H1 (cell line): ENCODE results near the gene HOXB7. TPM values are rescaled to one million over a fixed set of nuclear protein-coding genes. Genes with fewer than 3 reads are reported as not detected.

ENCODE experiments used
- EZH2 ChIP-seq: fragments of 200-600 bp; sonication (generic); IDR thresholded peaks from 2 replicates; pipeline ENCODE4 v1.7.1; 2012; ENCODE audit warnings: low read depth, mild to moderate bottlenecking, moderate library complexity, low read length, inconsistent platforms; ENCODE audit not compliant: severe bottlenecking
- POLR2AphosphoS5 ChIP-seq: IDR thresholded peaks from 2 replicates; pipeline ENCODE4 v1.6.1; 2011; ENCODE audit warnings: low read depth, low read length
- RAD21 ChIP-seq, 2 experiments: IDR thresholded peaks in 1 of 2; conservative IDR thresholded peaks in 1 of 2; 2 replicates each; pipeline ENCODE4 v1.6.1; 2011; ENCODE audit warnings: low read depth in 2 of 2, low read length in 2 of 2, improper control_type of control experiment in 1 of 2, inconsistent platforms in 1 of 2, mild to moderate bottlenecking in 1 of 2, moderate library complexity in 1 of 2
- RXRA ChIP-seq: IDR thresholded peaks from 2 replicates; pipeline ENCODE4 v1.6.1; 2011; ENCODE audit warnings: low read depth, mild to moderate bottlenecking, low read length, moderate library complexity; ENCODE audit not compliant: insufficient read depth
- TAF7 ChIP-seq: optimal IDR thresholded peaks from 2 replicates; pipeline ENCODE3; 2011; ENCODE audit warnings: low read depth, mild to moderate bottlenecking, inconsistent platforms, low read length, moderate library complexity, borderline replicate concordance
- polyA plus RNA-seq, 7 experiments: library from polyadenylated mRNA; depleted of rRNA in 3 of 7; stranded (reverse) in 5 of 7; unstranded in 2 of 7; fragments of >200 nt in 5 of 7; fragments of 200-250 nt in 2 of 7; gene quantifications; 1 replicate in 5 of 7; 2 replicates in 1 of 7; 4 replicates in 1 of 7; pipeline versions ENCODE4 v1.2.1 to v1.2.3, GENCODE V29; 2011 to 2013; ENCODE audit warnings: missing spikeins in 2 of 7, mixed read lengths in 2 of 7
- total RNA-seq: library from RNA; stranded (reverse); fragmentation: NEBNext Ultra II Directional; extraction: Animal tissue kit (Norgen Biotek cat#: 25700); gene quantifications from 2 replicates; pipeline ENCODE4 v1.2.1, GENCODE V29; 2021
- TF ChIP-seq, protein P1 (sequence below), 3 experiments: IDR thresholded peaks; 1 replicate in 2 of 3; 2 replicates in 1 of 3; pipeline versions ENCODE4 v1.5.1 to v1.6.1; 2011; ENCODE audit warnings: low read length in 3 of 3, mild to moderate bottlenecking in 3 of 3, inconsistent platforms in 2 of 3, low read depth in 1 of 3, moderate library complexity in 1 of 3; ENCODE audit not compliant: insufficient read depth in 1 of 3; ENCODE audit errors: control extremely low read depth in 1 of 3

Gene HOXB7
- total and polyA plus RNA-seq, 2 of the 8 experiments (the other 6 are each of a cell fraction or from before 2014, with no cell fraction given): not detected

DNA sequence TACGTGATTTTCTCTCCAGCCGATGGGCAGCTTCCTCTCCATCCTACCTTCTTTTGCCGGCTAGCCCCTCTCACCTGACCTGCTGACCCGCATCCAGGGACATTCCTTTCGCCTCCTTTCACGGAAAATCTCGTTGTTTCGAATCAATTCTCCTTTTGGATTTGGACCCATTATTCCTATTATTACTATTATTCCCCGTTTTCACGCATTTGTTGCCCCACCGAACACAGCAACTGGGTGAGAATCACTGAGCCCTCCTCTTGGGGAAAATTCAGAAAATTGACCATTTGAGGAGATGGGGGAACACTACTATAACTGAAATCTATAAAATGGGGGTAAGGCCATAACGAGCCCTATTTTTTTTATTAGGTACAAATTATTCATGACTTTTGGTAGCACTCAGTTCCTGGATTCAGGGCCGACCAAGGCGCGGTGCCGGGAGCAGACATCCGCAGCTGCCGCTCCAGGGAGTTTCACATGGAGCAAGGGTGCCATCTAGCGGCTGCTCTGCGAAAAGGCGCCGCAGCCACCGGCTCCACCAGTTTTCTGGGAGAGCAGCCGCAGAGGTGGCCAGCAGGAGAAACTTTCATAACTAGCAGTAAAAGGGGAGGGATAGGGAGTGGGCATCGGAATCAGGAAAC is 7.6 kb upstream of the HOXB7 start (continued):
- TF ChIP-seq RXRA (no peak), EZH2 (peak; percentile 67), RAD21 (IDR thresholded peaks at IDR 0.05 in 1 of 2, conservative IDR thresholded peaks at IDR 0.05 in 1 of 2; ENCODE audit: low read depth in 2 of 2, low read length in 2 of 2) (peak; percentile 96), TAF7 (no peak), POLR2AphosphoS5 (no peak)
- TF ChIP-seq, protein P1, sequence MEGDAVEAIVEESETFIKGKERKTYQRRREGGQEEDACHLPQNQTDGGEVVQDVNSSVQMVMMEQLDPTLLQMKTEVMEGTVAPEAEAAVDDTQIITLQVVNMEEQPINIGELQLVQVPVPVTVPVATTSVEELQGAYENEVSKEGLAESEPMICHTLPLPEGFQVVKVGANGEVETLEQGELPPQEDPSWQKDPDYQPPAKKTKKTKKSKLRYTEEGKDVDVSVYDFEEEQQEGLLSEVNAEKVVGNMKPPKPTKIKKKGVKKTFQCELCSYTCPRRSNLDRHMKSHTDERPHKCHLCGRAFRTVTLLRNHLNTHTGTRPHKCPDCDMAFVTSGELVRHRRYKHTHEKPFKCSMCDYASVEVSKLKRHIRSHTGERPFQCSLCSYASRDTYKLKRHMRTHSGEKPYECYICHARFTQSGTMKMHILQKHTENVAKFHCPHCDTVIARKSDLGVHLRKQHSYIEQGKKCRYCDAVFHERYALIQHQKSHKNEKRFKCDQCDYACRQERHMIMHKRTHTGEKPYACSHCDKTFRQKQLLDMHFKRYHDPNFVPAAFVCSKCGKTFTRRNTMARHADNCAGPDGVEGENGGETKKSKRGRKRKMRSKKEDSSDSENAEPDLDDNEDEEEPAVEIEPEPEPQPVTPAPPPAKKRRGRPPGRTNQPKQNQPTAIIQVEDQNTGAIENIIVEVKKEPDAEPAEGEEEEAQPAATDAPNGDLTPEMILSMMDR (IDR thresholded peaks at IDR 0.05; ENCODE audit: control extremely low read depth in 1 of 3, insufficient read depth in 1 of 3, low read depth in 1 of 3, low read length in 3 of 3): peak; percentile 77 to 95 (median 82)
